HT-29 (cell line): Measurements from ENCODE around the gene OXNAD1. TPM values are rescaled to one million over a fixed set of nuclear protein-coding genes. Genes with fewer than 3 reads are reported as not detected.

Source experiments
- total RNA-seq: library from RNA; depleted of rRNA; stranded (reverse); fragments of >200 nt; shearing (Covaris generic); gene quantifications from 2 replicates; pipeline ENCODE4 v1.2.3, GENCODE V29; 2014; rRNA removed

OXNAD1 gene
- total RNA-seq, 1 experiment from 2014 or later: 5.7 TPM

Other genes with a start within 250 kb of the OXNAD1 start
- gene GALNT15, start 90.5 kb upstream of the OXNAD1 start, total RNA-seq: not detected in 2 replicates
- 2.2 and 2.7 TPM in 2 replicates for gene DPH3, start 269 bp upstream of the OXNAD1 start, total RNA-seq
- not detected in 2 replicates for gene RFTN1, start 248.5 kb downstream of the OXNAD1 start, total RNA-seq